Coronary artery (tissue), 2 donors: ENCODE results near the gene IL31.

Experiments
- DNase-seq: peaks from one replicate; pipeline ENCODE4 v3.0.0-alpha.2; 2017; ENCODE audit warnings: low spot score
- H3K27ac ChIP-seq, 2 donors: fragments of 200-600 bp; sonication (generic); one replicate each; pipeline ENCODE4 v1.5.1; 2016 to 2019
- H3K4me3 ChIP-seq: fragments of 200-600 bp; sonication (generic); 2 replicates; pipeline ENCODE4 v1.5.1; 2016; ENCODE audit warnings: mild to moderate bottlenecking, moderate library complexity
- TF ChIP-seq, protein P1 (sequence below): fragments of 200-600 bp; sonication (generic); IDR thresholded peaks from one replicate; pipeline ENCODE4 v1.5.1; 2019; ENCODE audit warnings: antibody characterized with exemption

The IL31 gene

DNA sequence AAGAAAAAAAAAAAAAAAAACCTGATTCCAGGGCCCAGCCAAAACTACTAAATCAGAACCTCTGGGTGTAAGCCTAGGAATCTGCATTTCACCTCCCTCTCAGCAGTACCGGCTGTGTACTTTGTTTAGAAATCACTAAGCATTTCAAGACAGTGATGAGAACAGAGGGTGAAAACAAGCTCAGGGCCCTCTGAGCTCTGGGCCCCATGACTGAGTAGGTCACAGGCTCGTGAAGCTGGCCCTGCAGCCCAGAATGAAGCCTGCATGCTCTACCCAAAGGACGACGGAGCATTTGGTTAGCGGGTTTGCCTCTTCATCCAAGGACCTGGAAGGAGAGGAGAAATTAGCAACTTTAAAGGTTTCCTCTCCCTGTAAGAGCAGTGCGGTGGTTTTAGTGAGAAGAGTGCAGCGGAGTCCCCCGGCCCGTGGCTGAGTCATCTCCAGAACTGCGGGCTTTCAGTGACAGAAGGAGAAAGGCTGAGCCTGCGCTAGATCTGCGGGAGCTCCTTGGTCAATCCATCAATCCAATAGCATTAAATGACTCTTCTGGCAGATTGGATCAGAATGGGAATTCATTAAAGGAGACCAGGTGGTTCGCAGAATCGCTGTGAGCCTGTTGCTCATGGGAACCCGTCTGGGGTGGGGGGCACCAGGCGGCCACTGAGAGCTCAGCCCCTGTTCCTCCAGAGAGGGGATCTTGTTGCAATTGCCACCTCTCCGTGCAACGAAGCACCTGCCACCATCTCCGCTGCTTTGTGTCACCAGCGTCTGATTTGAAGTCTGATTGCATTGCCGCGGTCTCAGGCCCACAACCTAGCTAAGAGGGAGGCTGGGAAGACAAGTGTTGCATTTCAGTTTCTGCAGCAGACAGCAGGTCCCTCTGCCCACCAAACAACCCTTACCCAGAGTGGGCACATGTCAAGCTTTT is 7.3 kb downstream of the IL31 start:
- no peak overlapping the region for H3K27ac ChIP-seq
- DNase-seq, result no peak
- TF ChIP-seq, protein P1, sequence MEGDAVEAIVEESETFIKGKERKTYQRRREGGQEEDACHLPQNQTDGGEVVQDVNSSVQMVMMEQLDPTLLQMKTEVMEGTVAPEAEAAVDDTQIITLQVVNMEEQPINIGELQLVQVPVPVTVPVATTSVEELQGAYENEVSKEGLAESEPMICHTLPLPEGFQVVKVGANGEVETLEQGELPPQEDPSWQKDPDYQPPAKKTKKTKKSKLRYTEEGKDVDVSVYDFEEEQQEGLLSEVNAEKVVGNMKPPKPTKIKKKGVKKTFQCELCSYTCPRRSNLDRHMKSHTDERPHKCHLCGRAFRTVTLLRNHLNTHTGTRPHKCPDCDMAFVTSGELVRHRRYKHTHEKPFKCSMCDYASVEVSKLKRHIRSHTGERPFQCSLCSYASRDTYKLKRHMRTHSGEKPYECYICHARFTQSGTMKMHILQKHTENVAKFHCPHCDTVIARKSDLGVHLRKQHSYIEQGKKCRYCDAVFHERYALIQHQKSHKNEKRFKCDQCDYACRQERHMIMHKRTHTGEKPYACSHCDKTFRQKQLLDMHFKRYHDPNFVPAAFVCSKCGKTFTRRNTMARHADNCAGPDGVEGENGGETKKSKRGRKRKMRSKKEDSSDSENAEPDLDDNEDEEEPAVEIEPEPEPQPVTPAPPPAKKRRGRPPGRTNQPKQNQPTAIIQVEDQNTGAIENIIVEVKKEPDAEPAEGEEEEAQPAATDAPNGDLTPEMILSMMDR, result no peak
- H3K4me3 ChIP-seq, result no peak overlapping the region

DNA sequence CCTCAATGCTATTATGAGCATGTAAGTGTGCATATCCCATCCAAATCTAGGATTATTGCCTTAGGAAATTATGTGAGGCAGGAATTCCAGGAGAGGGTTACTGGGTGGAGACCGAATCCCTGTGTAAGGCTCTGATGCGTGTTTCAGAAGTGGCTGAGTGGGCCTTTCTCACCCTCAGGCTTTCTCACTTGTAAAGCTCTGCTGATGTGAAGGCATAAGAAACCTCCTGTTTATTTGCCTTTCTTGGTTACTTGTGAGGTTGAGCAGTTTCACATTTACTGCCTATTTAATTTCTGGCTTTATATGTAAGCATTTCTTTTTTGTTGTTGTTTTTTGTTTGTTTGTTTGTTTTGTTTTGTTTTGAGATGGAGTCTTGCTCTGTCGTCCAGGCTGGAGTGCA is 11.0 kb downstream of the IL31 start:
- Histone ChIP-seq H3K4me3 (no peak overlapping the region), H3K27ac (no peak overlapping the region)
- no peak for DNase-seq
- TF ChIP-seq, protein P1, result no peak

DNA sequence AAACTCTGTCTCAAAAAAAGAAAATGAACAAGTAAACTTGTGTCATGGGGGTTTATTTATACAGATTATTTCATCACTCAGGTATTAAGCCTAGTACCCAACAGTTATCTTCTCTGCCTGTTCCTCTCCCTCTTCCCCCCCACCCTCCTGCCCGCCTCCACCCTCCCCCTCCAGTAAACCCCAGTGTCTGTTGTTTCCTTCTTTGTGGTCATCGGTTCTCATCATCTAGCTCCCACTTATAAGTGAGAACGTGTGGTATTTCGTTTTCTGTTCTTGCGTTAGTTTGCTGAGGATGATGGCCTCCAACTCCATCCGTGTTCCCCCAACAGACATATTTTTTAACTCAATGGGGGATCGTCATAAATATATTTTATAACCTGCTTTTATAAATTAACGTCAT is 12.3 kb downstream of the IL31 start:
- no peak for DNase-seq
- H3K4me3 ChIP-seq, result no peak overlapping the region
- TF ChIP-seq, protein P1, result no peak
- no peak overlapping the region for H3K27ac ChIP-seq

DNA sequence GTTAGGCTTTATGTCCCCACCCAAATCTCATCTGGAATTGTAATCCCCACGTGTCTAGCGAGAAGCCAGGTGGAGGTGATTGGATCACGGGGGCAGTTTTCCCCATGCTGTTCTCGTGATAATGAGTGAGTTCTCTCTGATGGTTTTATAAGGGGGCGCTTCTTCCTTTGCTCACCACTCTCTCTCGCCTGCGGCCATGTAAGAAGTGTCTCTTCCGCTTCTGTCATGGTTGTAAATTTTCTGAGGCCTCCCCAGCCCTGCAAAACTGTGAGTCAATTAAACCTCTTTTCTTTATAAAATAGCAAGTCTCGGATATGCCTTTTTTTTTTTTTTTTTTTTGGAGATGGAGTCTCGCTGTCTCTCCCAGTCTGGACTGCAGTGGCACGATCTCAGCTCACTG is 13.3 kb downstream of the IL31 start:
- Histone ChIP-seq H3K27ac (no peak overlapping the region), H3K4me3 (no peak overlapping the region)
- TF ChIP-seq, protein P1, result no peak
- DNase-seq, result no peak

DNA sequence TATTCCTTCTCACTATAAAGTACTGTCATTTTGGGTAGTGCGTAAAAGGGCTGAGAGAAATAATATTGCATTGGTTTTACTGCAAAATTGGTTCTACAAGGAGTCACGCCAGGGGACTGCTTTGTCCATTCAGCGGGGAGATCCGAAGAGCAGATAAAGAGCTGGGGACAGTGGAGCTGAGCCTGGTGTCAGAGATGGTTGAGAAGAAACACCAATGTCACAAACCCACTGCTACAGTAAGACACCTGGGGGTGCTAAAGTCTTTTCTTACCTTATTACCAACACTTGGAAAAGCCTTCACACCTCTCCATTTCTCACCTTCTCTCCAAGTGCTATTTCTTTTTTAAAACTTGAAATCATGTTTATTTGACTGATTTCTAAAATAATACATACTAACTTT is 14.1 kb downstream of the IL31 start:
- TF ChIP-seq, protein P1, result no peak
- Histone ChIP-seq H3K4me3 (no peak overlapping the region), H3K27ac (no peak overlapping the region)
- no peak for DNase-seq

DNA sequence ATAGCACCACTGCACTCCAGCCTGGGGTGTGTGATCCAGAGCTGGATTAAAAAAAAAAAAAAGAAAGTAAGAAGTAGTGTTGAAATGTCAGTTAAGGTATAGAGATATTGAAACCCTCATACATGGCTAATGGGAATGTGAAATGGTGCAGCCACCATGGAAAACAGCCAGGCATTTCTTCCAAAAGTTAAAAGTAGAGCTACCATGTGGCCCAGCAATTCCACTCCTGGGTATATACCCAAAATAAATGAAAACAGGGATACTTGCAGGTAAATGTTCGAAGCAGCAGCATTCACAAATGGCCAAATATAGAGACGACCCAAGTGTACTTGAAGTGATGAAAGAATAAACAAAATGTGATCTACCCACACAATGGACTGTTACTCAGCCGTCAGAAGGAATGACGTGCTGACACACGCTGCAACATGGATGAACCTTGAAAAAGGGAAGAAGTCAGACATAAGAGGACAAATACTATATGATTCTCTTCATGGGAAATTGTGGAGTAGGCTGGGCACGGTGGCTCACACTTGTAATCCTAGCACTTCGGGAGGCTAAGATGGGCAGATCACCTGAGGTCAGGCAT is 15.2 kb downstream of the IL31 start:
- DNase-seq, result no peak
- TF ChIP-seq, protein P1, result no peak
- Histone ChIP-seq H3K4me3 (no peak overlapping the region), H3K27ac (no peak overlapping the region)

DNA sequence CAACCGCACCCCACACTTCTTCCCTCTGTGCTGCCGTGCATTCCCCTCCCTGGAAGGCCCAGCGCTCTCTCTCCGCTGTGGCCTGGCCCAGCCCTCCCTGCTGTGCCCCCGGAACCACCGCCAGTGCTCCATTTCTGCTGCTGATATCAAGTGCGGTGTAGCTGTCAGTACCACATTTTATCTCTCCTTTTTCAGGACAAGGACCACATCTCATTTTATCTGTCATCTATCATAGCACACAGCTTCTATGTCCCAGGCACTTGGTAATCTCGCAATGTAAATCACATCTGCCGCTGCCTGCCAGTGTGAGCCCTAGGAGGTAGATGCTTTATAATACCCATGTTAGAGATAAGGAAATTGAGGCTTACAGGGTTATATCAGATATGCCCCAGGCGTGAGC is 18.3 kb downstream of the IL31 start:
- TF ChIP-seq, protein P1, result no peak

More for the DNA sequence above, 18.3 kb downstream of the IL31 start:
- DNase-seq, result no peak
- Histone ChIP-seq H3K4me3 (no peak overlapping the region), H3K27ac (no peak overlapping the region)
